Measurements from ENCODE around the gene MTG2. TPM values are rescaled to one million over a fixed set of nuclear protein-coding genes. Genes with fewer than 3 reads are reported as not detected.

MTG2 gene
- total RNA-seq, 1 donor from 2014 or later, result 38.0 TPM

- DNase-seq (ENCODE audit: low spot score), result no peak
Observed at GRCh38 chr20:62234339-62234738, 51.5 kb downstream of the MTG2 start.

- DNase-seq (ENCODE audit: low spot score), result no peak
Observed at GRCh38 chr20:62235001-62235776, 52.4 kb downstream of the MTG2 start.

- DNase-seq (ENCODE audit: low spot score), result no peak
Observed at GRCh38 chr20:62235777-62236157, 52.9 kb downstream of the MTG2 start.

GRCh38 chr20:62236200-62236599, 53.4 kb downstream of the MTG2 start:
- no peak for DNase-seq (ENCODE audit: low spot score)

- no peak for DNase-seq (ENCODE audit: low spot score)
Observed at GRCh38 chr20:62236766-62237513, 54.1 kb downstream of the MTG2 start.

GRCh38 chr20:62237514-62237800, 54.6 kb downstream of the MTG2 start:
- no peak for DNase-seq (ENCODE audit: low spot score)

- DNase-seq (ENCODE audit: low spot score), result peak; percentile 99
Observed at GRCh38 chr20:62237801-62238568, 55.2 kb downstream of the MTG2 start, which contains the start of gene OSBPL2. Gene OSBPL2, plus strand, starts transcription at chr20:62238521. Its CDS starts 17,664 bp downstream, at chr20:62256185.

- no peak for DNase-seq (ENCODE audit: low spot score)
Observed at GRCh38 chr20:62238569-62239277, 55.9 kb downstream of the MTG2 start.

GRCh38 chr20:62239278-62239879, 56.6 kb downstream of the MTG2 start:
- no peak for DNase-seq (ENCODE audit: low spot score)

GRCh38 chr20:62240020-62240685, 57.3 kb downstream of the MTG2 start:
- DNase-seq (ENCODE audit: low spot score), result no peak

- DNase-seq (ENCODE audit: low spot score), result peak; percentile 68
Observed at GRCh38 chr20:62241506-62241905, 58.7 kb downstream of the MTG2 start.

GRCh38 chr20:62242176-62242575, 59.3 kb downstream of the MTG2 start:
- DNase-seq (ENCODE audit: low spot score), result no peak

- DNase-seq (ENCODE audit: low spot score), result no peak
Observed at GRCh38 chr20:62243106-62243505, 60.3 kb downstream of the MTG2 start.

- no peak for DNase-seq (ENCODE audit: low spot score)
Observed at GRCh38 chr20:62243906-62244515, 61.2 kb downstream of the MTG2 start.

GRCh38 chr20:62244644-62245108, 61.8 kb downstream of the MTG2 start:
- peak; percentile 67 for DNase-seq (ENCODE audit: low spot score)

- DNase-seq (ENCODE audit: low spot score), result no peak
Observed at GRCh38 chr20:62245911-62246280, 63.1 kb downstream of the MTG2 start.

- DNase-seq (ENCODE audit: low spot score), result no peak
Observed at GRCh38 chr20:62246431-62246830, 63.6 kb downstream of the MTG2 start.

- no peak for DNase-seq (ENCODE audit: low spot score)
Observed at GRCh38 chr20:62246872-62247652, 64.2 kb downstream of the MTG2 start.

GRCh38 chr20:62248890-62249560, 66.2 kb downstream of the MTG2 start:
- no peak for DNase-seq (ENCODE audit: low spot score)

Measured in mucosa of gallbladder (tissue), 1 donor.